Mesodermal cell (in vitro differentiated cells): ENCODE measurements around the gene USB1.
"Not testable (repeated sequence)": the region's sequence is repeated elsewhere in the genome, so short reads cannot be mapped to it uniquely, and the experiment has no call there.

Source experiments
- H3K27ac ChIP-seq: 2 replicates; pipeline ENCODE4 v1.7.0; 2013; ENCODE audit warnings: mild to moderate bottlenecking, low read depth, low read length, moderate library complexity; ENCODE audit not compliant: severe bottlenecking
- H3K36me3 ChIP-seq: 2 replicates; pipeline ENCODE4 v1.7.1; 2013; ENCODE audit warnings: mild to moderate bottlenecking, low read length, moderate library complexity; ENCODE audit not compliant: control insufficient read depth, insufficient read depth
- H3K4me1 ChIP-seq: one replicate; pipeline ENCODE4 v1.7.1; 2013; ENCODE audit warnings: mild to moderate bottlenecking, low read length; ENCODE audit not compliant: insufficient read depth, control insufficient read depth, poor library complexity, severe bottlenecking
- H3K4me3 ChIP-seq: 2 replicates; pipeline ENCODE4 v1.7.0; 2013; ENCODE audit warnings: low read length, control low read depth, mild to moderate bottlenecking; ENCODE audit not compliant: insufficient read depth, poor library complexity, severe bottlenecking; ENCODE audit errors: extremely low read depth
- H3K9me3 ChIP-seq: 2 replicates; pipeline ENCODE4 v1.7.1; 2013; ENCODE audit warnings: mild to moderate bottlenecking, low read length, moderate library complexity; ENCODE audit not compliant: control insufficient read depth
- WGBS, 2 experiments: methylation state at CpG; one replicate each; pipeline ENCODE4 v1.1.5; 2013; ENCODE audit warnings: missing lambda C conversion rate in 2 of 2; ENCODE audit not compliant: insufficient coverage in 2 of 2; 5-methylcytosine and 5-hydroxymethylcytosine counted together

Gene USB1

DNA sequence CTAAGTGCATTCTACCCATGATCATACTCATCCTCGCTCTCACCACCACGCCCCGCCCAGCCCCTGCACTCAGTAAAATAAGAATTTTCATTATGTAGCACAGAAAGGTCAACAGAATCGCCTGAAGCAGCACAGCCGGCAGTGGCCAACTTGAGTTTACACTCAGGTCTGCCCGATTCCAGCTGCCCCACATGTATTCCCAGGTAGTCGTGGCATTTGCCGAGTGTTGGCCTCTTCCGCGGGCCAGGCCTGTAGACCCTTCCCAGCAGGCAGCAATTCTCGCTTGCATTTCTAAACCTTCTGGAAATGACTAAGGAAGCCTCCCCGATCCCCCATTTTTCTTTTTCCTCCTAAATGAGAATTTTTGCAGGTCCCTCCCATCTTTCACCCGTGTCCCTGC, 30.9 kb upstream of the USB1 start:
- no peaks in the 10 kb centered on the region for H3K4me1 ChIP-seq
- WGBS, 2 experiments = 80 to 81% methylated on average over 11 to 12 of the region's 13 CpGs
- no peak overlapping the region for H3K27ac ChIP-seq
- no peaks in the 10 kb centered on the region for H3K9me3 ChIP-seq
- H3K4me3 ChIP-seq = no peak overlapping the region
- no peaks in the 10 kb centered on the region for H3K36me3 ChIP-seq

DNA sequence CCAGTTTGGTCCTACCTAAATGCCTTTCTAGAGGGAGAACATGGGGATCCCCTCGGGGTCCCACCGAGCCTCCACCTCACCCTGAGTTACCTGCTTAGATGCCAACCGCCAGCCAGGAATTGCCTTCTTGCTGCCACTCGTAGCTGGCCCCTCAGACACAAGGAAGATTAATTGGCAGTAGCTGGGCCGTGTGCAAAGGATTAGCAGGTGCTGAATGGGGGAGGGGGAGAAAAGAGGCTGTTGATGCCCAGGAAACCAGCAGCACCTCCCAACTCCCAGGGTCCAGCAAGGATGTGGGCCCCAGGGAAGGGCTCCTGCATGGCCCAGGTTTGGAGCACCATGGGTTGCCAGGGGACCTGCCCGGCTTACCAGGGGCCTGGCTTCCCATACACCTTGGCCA, 30.2 kb upstream of the USB1 start, which contains the start of gene CNGB1:
Gene CNGB1 (minus strand): TSS at position 159 of the 400 bp plus-strand sequence. CDS start 3,842 bp downstream, outside the sequence.
- H3K4me1 ChIP-seq = no peaks in the 10 kb centered on the region
- no peak within 1 kb of the TSS for H3K4me3 ChIP-seq
- H3K36me3 ChIP-seq = no peaks in the 10 kb centered on the region
- WGBS, 2 experiments = 89 to 92% methylated on average over 5 of the region's 6 CpGs
- H3K9me3 ChIP-seq = no peaks in the 10 kb centered on the region
- no peak within 1 kb of the TSS for H3K27ac ChIP-seq

DNA sequence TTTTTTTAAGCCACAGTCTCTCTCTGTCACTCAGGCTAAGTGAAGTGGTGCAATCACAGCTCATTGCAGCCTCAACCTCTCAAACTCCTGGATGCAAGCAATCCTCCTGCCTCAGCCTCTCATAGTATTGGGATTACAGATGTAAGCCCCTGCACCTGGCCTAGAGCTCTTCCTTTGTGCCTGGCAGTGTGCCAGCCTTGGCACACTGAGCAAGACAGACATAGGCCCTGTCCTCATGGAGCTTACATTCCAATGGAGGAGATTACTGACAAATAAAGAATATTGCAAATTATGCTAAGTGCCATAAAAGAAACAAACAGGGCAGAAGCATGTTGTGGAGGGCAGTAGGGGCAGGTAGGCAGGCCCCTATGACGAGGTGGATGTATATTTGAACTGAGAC, 29.4 kb upstream of the USB1 start:
- Histone ChIP-seq H3K27ac (no peak overlapping the region), H3K36me3 (no peaks in the 10 kb centered on the region), H3K4me1 (no peaks in the 10 kb centered on the region), H3K4me3 (no peak overlapping the region), H3K9me3 (no peaks in the 10 kb centered on the region)
- WGBS, 2 experiments = 86 to 95% methylated on average over 1 of the region's 1 CpG

DNA sequence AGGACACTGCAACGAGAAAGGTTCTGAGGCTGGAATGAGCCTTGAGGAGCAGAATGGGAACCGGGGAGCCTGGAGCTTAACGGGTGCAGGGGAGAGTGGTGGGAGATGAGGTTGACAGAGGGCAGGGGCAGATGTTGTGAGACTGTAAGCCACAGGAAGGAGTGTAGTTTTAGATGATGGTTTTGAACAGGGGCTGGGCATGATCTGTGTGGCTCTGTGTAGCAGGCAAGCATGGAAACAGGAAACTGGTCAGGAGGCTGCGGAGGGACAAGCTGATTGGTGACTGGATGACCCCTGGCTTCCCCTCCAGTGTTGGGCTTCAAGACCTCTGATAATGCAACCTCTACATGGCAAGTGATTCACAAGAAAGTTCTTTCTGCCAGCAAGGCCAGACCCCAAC, 28.9 kb upstream of the USB1 start:
- Histone ChIP-seq H3K9me3 (no peaks in the 10 kb centered on the region), H3K36me3 (no peaks in the 10 kb centered on the region), H3K4me3 (no peak overlapping the region), H3K4me1 (no peaks in the 10 kb centered on the region), H3K27ac (no peak overlapping the region)
- 89 to 91% methylated on average over 4 of the region's 4 CpGs for WGBS, 2 experiments

DNA sequence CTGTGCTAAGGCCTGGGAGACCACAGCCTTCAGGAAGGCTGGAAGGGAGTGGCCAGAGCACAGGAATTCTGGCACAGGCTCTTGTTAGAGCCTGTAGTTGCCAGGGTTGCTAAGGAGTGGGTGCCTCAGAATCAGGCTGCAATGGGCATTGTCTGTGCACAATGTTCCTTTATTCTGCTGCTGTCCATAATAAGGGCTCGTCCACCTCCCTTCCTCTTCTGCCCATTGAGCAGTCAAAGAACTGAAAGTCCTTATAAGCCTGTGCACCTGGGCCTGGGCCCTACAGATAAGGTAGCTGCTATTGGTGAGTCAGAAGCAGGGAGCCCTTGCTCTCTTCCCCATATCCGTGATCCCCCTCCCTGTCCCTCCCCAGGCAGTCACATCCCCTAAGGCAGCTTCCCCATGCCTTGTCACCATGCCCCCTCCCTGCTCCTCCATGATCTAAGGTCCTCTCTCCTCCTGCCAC, 24.8 kb upstream of the USB1 start:
- Histone ChIP-seq H3K27ac (no peak overlapping the region), H3K9me3 (no peaks in the 10 kb centered on the region), H3K4me1 (no peaks in the 10 kb centered on the region), H3K4me3 (no peak overlapping the region), H3K36me3 (no peaks in the 10 kb centered on the region)
- WGBS, 2 experiments = 78 to 85% methylated on average over 2 of the region's 2 CpGs

DNA sequence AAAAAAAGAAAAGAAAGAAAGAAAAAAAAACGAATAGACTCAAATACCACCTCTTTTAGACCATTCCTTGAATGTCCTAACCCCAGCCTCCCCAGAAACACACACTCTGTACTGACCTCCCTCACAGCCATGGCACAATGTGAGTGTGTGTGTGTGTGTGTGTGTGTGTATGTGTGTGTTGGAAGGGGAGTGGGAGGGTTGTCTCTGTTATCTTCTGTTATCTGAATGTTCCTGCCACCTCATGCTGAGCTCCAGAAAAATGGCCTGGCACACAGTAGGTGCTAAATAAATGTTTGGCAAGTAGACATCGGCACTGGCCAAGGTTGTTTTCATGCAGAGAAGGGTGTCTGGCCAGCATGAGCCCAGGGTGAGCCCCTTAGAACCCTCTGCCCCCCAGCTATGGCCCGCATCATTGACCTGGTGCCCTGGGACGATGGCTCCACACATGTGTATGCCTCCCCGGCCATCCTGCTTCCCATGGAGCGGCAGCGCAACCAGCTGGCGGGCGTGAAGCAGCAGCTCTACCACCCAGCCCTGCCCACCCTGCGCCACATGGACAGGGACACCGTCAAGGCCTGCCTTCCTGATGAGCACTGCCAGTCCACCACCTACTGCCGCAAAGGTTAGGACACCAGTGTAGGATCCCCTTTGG, 23.7 kb upstream of the USB1 start:
- 87 to 91% methylated on average over 11 of the region's 12 CpGs for WGBS, 2 experiments
- H3K4me1 ChIP-seq = no peaks in the 10 kb centered on the region
- H3K4me3 ChIP-seq = no peak overlapping the region
- H3K36me3 ChIP-seq = no peaks in the 10 kb centered on the region
- no peaks in the 10 kb centered on the region for H3K9me3 ChIP-seq
- no peak overlapping the region for H3K27ac ChIP-seq

DNA sequence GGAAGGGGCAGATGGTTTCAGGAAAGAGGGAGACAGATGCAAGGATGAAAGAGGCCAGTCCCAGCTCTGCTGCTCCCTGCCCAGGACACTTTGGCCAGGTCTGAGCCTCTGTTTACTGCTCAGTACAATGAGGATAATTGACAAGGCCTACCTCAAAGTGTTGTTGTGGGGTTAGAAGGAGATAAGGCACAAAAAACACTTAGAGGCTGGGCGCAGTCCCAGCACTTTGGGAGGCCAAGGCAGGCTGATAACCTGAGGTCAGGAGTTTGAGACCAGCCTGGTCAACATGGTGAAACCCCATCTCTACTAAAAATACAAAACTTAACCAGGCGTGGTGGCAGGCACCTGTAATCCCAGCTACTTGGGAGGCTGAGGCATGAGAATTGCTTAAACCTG, 23.1 kb upstream of the USB1 start:
- H3K27ac ChIP-seq, H3K4me1 ChIP-seq, H3K36me3 ChIP-seq, H3K9me3 ChIP-seq, H3K4me3 ChIP-seq: not testable (repeated sequence)
- 74 to 90% methylated on average over 1 to 2 of the region's 2 CpGs for WGBS, 2 experiments

DNA sequence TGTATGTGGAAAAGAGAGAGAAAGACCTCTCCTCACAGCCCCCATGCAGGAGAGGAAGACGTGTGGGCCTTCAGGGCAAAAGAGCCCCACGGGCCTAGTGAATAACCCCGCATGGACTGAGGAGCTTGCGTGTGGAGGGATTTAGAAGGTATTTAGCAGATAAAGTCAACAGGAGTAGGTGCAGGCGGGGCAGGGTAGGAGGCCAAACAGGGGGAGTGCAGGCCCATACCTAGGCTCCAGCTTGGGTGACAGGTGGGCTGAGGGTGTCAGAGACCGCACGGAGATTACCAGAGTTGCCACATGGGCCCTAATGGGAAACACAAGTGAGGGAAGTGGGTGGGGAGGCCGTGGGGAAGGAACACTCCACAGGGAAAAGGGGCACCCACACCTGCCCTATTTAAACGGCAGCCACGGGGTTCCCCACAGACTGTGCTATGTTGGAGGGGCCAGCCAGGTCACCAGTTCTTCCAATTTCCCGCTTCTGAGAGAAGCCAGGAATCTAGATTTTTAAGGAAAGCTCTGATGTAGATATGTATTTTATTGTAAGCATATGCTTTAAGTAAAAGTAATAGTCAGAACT, 22.1 kb upstream of the USB1 start:
- Histone ChIP-seq H3K9me3 (no peaks in the 10 kb centered on the region), H3K4me3 (no peak overlapping the region), H3K4me1 (no peaks in the 10 kb centered on the region), H3K27ac (no peak overlapping the region), H3K36me3 (no peaks in the 10 kb centered on the region)
- 83 to 93% methylated on average over 8 to 11 of the region's 11 CpGs for WGBS, 2 experiments

DNA sequence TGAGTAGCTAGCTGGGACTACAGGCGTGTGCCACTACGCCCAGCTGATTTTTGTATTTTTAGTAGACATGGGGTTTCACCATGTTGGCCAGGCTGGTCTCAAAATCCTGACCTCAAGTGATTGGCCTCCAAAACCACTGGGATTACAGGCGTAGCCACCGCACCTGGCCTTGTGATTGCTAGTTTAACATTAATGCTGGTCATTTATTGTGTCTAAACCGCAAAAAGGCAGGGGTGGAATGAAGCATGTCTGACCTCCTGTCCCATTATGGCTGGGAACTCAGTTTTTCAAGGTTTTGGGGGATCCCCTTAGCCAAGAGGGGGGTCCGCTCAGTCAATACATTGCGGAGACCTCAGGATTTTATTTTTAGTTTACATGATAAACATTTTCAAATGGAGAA, 19.6 kb upstream of the USB1 start:
- Histone ChIP-seq H3K4me1 (no peaks in the 10 kb centered on the region), H3K9me3 (no peaks in the 10 kb centered on the region), H3K27ac (no peak overlapping the region), H3K4me3 (no peak overlapping the region), H3K36me3 (no peaks in the 10 kb centered on the region)
- WGBS, 2 experiments = 84 to 85% methylated on average over 5 of the region's 7 CpGs

DNA sequence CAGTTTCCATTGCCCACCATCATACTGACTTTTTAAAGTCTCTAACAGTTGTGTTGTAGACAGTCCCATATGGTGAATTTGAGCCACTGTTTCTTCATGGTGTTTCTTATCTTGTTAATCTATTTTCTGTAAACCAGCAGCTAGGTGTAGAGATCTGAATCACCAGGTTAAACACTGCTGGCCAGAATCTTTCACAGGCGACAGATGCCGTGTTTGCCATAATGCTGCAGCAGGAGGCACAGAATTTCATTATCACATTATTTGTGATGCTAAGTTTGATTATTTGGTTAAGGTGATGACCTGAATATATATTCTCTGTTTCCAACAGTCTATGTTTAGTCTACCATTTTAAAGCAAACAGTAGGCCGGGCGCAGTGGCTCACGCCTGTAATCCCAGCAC, 18.8 kb upstream of the USB1 start:
- Histone ChIP-seq H3K4me1 (no peaks in the 10 kb centered on the region), H3K27ac (no peak overlapping the region), H3K4me3 (no peak overlapping the region), H3K36me3 (no peaks in the 10 kb centered on the region), H3K9me3 (no peaks in the 10 kb centered on the region)
- WGBS, 2 experiments = no CpG with 5 or more reads among the region's 5 CpGs

DNA sequence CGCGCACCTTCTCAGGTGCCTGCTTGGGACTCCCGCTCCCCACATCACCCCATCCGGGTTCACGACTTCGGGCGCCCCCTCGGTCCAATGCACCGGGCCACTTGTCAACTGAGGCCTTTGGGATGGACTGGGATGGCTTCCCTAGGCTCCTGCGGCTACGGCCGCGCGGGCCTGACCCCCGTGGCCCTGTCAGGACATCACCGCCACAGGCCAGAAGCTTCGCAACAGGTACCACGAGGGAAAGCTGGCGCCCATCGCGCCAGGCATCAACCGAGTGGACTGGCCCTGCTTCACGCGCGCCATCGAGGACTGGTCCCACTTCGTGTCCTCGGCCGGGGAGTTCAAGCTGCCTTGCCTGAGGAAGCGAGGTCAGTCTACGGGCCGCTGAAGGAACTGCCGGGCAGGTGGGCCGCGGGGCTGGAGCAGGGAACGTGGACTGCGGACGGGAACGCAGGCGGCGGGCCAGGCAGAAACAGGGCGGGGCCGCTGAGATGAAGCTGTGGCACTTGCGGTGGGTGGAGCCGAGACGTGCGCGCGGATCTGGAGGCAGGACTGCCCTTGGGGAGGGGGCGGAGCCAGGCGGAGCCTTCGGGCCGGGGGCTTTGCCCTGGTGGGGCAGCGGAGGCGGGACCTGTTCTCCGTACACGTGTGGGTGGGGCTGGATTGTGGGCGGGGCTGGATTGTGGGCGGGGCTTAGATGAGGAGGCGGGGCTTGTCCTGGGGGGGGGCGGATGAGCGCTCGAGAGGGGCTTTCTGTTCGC, 16.6 kb upstream of the USB1 start:
- 18 to 26% methylated on average over 47 to 54 of the region's 64 CpGs for whole genome bisulfite sequencing, 2 experiments

More for the DNA sequence above, 16.6 kb upstream of the USB1 start:
- Histone ChIP-seq H3K4me3 (peak overlapping the region; percentile 56), H3K27ac (no peak overlapping the region), H3K4me1 (no peaks in the 10 kb centered on the region), H3K9me3 (no peaks in the 10 kb centered on the region), H3K36me3 (no peaks in the 10 kb centered on the region)
